Uterus (tissue), 4 donors: ENCODE results near the gene FRG2C. TPM values are rescaled to one million over a fixed set of nuclear protein-coding genes. Genes with fewer than 3 reads are reported as not detected.
"Not testable (repeated sequence)": the region's sequence is repeated elsewhere in the genome, so short reads cannot be mapped to it uniquely, and the experiment has no call there.

Experiments used
- DNase-seq, 2 donors: peaks; one replicate each; pipeline ENCODE4 v3.0.0-alpha.2; 2019 to 2020
- H3K27ac ChIP-seq, 2 donors: fragments of 200-600 bp; sonication (generic); 1 replicate in 1 of 2; 2 replicates in 1 of 2; pipeline ENCODE4 v1.5.1; 2016 to 2018
- H3K27me3 ChIP-seq, 2 donors: fragments of 200-600 bp; sonication (generic); one replicate each; pipeline ENCODE4 v1.5.1; 2018 to 2019; ENCODE audit warnings: control low read depth in 1 of 2
- H3K36me3 ChIP-seq, 2 donors: fragments of 200-600 bp; sonication (generic); one replicate each; pipeline ENCODE4 v1.5.1; 2019; ENCODE audit warnings: control low read depth in 1 of 2
- H3K4me1 ChIP-seq, 2 donors: fragments of 200-600 bp; sonication (generic); one replicate each; pipeline ENCODE4 v1.5.1; 2018 to 2019; ENCODE audit warnings: control low read depth in 1 of 2
- H3K4me3 ChIP-seq, 2 donors: fragments of 200-600 bp; sonication (generic); 1 replicate in 1 of 2; 2 replicates in 1 of 2; pipeline ENCODE4 v1.5.1; 2018 to 2019; ENCODE audit warnings: mild to moderate bottlenecking in 1 of 2
- H3K9me3 ChIP-seq, 2 donors: fragments of 200-600 bp; sonication (generic); one replicate each; pipeline ENCODE4 v1.5.1; 2019; ENCODE audit warnings: control low read depth in 1 of 2
- POLR2A ChIP-seq, 2 donors: fragments of 450-650 bp; IDR thresholded peaks; one replicate each; pipeline ENCODE4 v1.6.1; 2016; ENCODE audit warnings: antibody characterized with exemption in 2 of 2, mild to moderate bottlenecking in 1 of 2, moderate library complexity in 1 of 2
- intact Hi-C: fragments of 100-400 bp; cut with DNase I; formaldehyde crosslinking; loops from one replicate; pipeline ENCODE4 v1.15.1; 2023; ENCODE audit warnings: low total_unique reads
- total RNA-seq, 4 donors: library from RNA; depleted of rRNA in 3 of 4; stranded (reverse); fragments of >200 nt in 3 of 4; gene quantifications; one replicate each; pipeline versions ENCODE4 v1.1.0 to v1.2.4, GENCODE V29; 2014 to 2023
- TF ChIP-seq, protein P1 (sequence below), 4 experiments: fragments of 200-600 bp in 2 of 4; fragments of 450-650 bp in 2 of 4; sonication (generic) in 2 of 4; IDR thresholded peaks; one replicate each; pipeline ENCODE4 v1.5.1; 2016 to 2019; ENCODE audit warnings: antibody characterized with exemption in 4 of 4, mild to moderate bottlenecking in 2 of 4, moderate library complexity in 1 of 4
- donor health status: DM: yes; HTN: yes; CAD: no.

FRG2C gene
- total RNA-seq, 4 donors from 2014 or later: not detected

- H3K27me3 ChIP-seq, H3K36me3 ChIP-seq, H3K9me3 ChIP-seq, H3K4me1 ChIP-seq, intact Hi-C loops: not testable (repeated sequence)
- Histone ChIP-seq H3K27ac (peak overlapping the region; percentile 53 to 69), H3K4me3 (peak overlapping the region; percentile 42 to 46)
- DNase-seq: peak; percentile 74 to 75
- TF ChIP-seq, protein P1, sequence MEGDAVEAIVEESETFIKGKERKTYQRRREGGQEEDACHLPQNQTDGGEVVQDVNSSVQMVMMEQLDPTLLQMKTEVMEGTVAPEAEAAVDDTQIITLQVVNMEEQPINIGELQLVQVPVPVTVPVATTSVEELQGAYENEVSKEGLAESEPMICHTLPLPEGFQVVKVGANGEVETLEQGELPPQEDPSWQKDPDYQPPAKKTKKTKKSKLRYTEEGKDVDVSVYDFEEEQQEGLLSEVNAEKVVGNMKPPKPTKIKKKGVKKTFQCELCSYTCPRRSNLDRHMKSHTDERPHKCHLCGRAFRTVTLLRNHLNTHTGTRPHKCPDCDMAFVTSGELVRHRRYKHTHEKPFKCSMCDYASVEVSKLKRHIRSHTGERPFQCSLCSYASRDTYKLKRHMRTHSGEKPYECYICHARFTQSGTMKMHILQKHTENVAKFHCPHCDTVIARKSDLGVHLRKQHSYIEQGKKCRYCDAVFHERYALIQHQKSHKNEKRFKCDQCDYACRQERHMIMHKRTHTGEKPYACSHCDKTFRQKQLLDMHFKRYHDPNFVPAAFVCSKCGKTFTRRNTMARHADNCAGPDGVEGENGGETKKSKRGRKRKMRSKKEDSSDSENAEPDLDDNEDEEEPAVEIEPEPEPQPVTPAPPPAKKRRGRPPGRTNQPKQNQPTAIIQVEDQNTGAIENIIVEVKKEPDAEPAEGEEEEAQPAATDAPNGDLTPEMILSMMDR (IDR thresholded peaks at IDR 0.05): peak in 1 of 4 experiments; percentile 2
Measured at GRCh38 chr3:75641107-75641517, 23.0 kb upstream of the FRG2C start.

DNA sequence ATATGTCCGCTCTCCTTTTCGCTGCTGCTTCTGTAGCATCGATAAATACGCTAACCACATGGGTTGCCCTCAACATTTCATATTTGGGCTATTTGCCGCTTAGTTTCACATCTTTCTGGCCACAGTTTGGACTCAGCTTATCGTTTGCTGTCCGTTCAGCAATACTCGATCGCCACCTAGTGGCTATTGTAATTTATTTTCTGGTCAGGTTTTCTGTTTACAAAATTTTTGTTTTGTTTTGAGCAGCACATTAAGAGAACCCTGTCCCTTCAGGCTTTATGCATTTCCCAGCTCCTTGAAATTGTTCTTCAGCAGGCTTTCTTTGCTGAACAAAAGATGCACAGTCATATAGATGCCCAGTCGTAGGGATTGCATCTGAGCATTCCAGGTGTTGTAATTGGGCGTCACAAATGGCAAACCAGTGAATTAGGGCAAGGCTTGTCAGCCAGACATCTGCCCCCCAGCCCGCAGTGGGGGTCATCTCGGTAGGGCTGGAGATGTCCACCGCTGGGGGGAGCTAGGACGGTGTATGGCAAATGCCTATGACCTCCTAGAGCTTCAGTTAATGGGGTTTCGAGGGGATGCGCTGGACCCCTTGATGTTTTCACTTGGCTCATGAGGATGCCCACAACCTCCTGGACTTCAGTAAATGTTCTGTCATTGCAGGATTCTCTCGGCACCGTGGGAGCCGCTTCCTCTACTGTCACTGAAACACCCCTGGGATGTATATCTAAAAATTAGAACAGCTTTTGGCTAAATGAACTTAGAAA is 20.9 kb upstream of the FRG2C start:
- intact Hi-C loops, H3K4me1 ChIP-seq, H3K27ac ChIP-seq, H3K4me3 ChIP-seq, H3K9me3 ChIP-seq, DNase-seq, H3K27me3 ChIP-seq, H3K36me3 ChIP-seq: not testable (repeated sequence)
- TF ChIP-seq, protein P1 (IDR thresholded peaks at IDR 0.05): peak; percentile 43 to 52 (median 44)

- intact Hi-C loops, H3K36me3 ChIP-seq, H3K4me3 ChIP-seq, H3K9me3 ChIP-seq, H3K27me3 ChIP-seq, DNase-seq, H3K4me1 ChIP-seq, H3K27ac ChIP-seq: not testable (repeated sequence)
Measured at GRCh38 chr3:75645548-75645947, 18.6 kb upstream of the FRG2C start.

DNA sequence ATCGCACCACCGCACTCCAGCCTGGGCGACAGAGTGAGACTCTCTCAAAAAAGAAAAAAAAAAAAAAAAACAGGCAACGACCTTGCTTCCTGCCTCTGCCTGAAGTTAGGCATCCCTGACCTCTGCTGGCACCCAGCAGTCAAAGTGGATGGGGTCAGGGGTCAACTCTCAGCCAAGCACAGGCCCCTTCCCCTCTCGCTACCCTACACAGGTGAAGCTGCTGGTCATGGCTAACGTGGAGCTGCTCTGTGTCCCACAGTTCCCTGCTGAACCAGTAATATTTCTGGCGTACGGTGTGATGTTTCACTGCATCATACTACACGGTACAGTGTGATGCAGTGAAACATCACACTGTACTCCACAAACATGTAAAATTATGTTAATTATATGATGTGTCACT is 13.9 kb upstream of the FRG2C start:
- no peaks in the 10 kb centered on the region for H3K4me1 ChIP-seq
- H3K4me3 ChIP-seq: no peak overlapping the region
- no peak for DNase-seq
- H3K27me3 ChIP-seq: no peaks in the 10 kb centered on the region
- no peaks in the 10 kb centered on the region for H3K36me3 ChIP-seq
- TF ChIP-seq POLR2A (IDR thresholded peaks at IDR 0.05): no peak
- TF ChIP-seq, protein P1 (IDR thresholded peaks at IDR 0.05): no peak
- no peaks in the 10 kb centered on the region for H3K9me3 ChIP-seq
- intact Hi-C loops: no loop called here
- no peak overlapping the region for H3K27ac ChIP-seq

- H3K4me1 ChIP-seq, H3K27ac ChIP-seq, H3K36me3 ChIP-seq, intact Hi-C loops, DNase-seq, H3K4me3 ChIP-seq, H3K9me3 ChIP-seq: not testable (repeated sequence)
- peaks cover 0 to 25% of the 10 kb centered on the region in 2 donors for H3K27me3 ChIP-seq
Measured at GRCh38 chr3:75655101-75655904, 8.8 kb upstream of the FRG2C start.

DNA sequence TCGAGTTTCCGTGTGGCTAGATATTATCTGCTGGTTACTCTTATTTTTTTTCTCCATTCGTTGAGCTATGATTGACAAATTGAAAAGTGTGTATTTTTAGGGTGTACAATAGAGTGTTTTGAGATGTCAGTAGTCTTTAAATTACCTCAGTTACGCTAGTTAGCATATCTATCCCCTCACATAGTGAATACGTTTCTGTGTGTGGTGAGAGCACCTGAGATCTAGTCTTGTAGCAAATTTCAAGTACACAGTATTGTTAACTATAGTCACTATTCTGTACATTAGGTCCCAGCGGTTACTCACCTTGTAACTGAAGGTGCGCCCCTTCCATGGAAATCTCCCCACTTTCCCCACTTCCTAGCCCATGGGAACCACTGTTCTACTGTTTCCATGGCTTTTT is 8.2 kb upstream of the FRG2C start:
- H3K27ac ChIP-seq, H3K36me3 ChIP-seq, H3K4me3 ChIP-seq, intact Hi-C loops, DNase-seq, H3K4me1 ChIP-seq, H3K9me3 ChIP-seq: not testable (repeated sequence)
- peaks cover 0 to 25% of the 10 kb centered on the region in 2 donors for H3K27me3 ChIP-seq

DNA sequence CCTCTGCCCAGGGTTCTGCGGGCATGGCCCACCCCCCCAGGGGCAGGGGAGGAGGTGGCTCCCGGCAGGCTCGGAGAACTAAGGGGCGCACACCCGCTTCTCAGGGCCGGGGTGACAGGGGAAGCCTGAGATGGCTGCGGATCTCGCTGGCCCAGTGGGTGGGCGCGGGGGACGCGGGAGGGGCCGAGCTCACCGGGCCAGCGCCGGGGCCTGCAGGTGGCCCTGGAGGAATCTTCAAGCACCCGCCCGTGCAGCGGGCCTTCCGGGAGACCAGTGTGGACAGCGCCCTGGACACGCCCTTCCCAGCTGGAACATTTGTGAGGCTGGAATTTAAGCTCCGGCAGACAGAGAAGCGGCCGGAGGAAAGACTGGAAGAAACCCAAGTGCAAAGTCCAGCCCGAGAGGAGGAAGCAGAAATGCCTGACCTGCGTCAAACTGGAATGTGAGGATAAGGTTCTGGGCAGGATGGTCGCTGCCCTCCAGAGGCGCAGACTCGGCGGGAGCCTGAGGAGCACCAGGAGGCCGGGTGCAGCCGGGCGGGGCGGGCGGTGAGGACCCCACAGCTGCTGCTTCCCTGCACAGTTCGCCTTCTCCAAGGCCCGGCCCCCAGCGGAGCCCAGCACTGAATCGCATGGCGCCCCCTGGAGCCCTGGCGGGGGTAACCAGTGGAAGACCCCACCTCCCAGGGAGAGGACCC is 5.6 kb upstream of the FRG2C start:
- H3K9me3 ChIP-seq, DNase-seq, H3K4me1 ChIP-seq, H3K4me3 ChIP-seq, H3K36me3 ChIP-seq, intact Hi-C loops, H3K27ac ChIP-seq: not testable (repeated sequence)
- H3K27me3 ChIP-seq: peaks cover 0 to 28% of the 10 kb centered on the region in 2 donors

DNA sequence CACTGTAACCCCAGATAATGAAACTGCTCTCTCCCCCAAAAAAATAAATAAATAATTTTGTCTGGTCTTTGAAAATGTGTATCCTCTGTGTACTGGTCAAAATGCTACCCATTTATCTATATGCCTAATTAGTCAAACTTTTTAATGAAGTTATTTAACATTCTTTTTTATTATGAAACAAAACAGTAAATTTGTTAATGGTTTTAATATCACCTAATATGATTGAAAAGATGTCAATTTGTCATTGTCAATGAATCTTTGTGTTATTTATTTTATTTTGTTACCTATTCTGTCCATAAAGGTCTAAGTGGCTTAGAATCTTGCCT is 5.1 kb upstream of the FRG2C start:
- H3K27ac ChIP-seq, H3K4me3 ChIP-seq, H3K36me3 ChIP-seq, H3K9me3 ChIP-seq, H3K4me1 ChIP-seq, DNase-seq, intact Hi-C loops: not testable (repeated sequence)
- H3K27me3 ChIP-seq: peaks cover 0 to 28% of the 10 kb centered on the region in 2 donors

DNA sequence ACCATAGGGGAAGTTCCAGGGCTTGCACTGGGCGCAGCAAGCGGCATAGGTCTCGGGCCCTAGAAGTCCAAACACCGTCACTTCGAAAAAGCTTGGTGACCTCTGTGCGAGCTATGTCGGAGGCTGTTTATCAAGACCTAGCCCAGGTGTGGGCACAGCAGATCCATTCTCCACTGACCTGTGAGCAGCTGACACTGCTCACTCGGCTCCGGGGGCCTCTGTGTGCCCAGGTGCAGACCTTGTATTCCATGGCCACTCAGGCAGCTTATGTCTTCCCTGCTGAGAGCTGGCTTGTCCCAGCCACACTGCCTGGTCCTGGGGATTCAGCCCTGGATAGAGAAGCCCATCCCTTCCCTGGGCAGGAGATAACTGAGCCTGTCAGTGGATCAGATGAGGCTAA is 1.5 kb downstream of the FRG2C start:
- intact Hi-C loops, H3K4me3 ChIP-seq, H3K9me3 ChIP-seq, DNase-seq, H3K4me1 ChIP-seq, H3K27ac ChIP-seq, H3K36me3 ChIP-seq: not testable (repeated sequence)
- peaks cover 3 to 30% of the 10 kb centered on the region in 2 donors for H3K27me3 ChIP-seq
